Left lung (tissue), 10 donors: ENCODE data around the gene S100A8. TPM values are rescaled to one million over a fixed set of nuclear protein-coding genes. Genes with fewer than 3 reads are reported as not detected.

Source experiments
- ATAC-seq: fragments of 200-7000 bp; cut with Tn5 transposase; one replicate; pipeline ENCODE4 v1.9.1; 2020; ENCODE audit warnings: moderate library complexity
- DNase-seq, 4 donors: peaks; one replicate each; pipeline ENCODE4 v3.0.0-alpha.2; 2013 to 2020
- H3K27ac ChIP-seq, 2 donors: fragments of 200-600 bp; sonication (generic) in 1 of 2; one replicate each; pipeline versions ENCODE4 v1.5.0 to v1.8.0; 2020 to 2021
- H3K27me3 ChIP-seq, 2 donors: fragments of 200-600 bp; sonication (generic) in 1 of 2; one replicate each; pipeline versions ENCODE4 v1.5.0 to v1.8.0; 2020 to 2021
- H3K36me3 ChIP-seq, 2 donors: fragments of 200-600 bp; sonication (generic) in 1 of 2; one replicate each; pipeline versions ENCODE4 v1.5.0 to v1.8.0; 2020 to 2021
- H3K4me1 ChIP-seq, 2 donors: fragments of 200-600 bp; one replicate each; pipeline ENCODE4 v1.8.0; 2021
- H3K4me3 ChIP-seq, 2 donors: fragments of 200-600 bp; sonication (generic) in 1 of 2; one replicate each; pipeline versions ENCODE4 v1.5.0 to v1.8.0; 2020 to 2021; ENCODE audit warnings: mild to moderate bottlenecking in 1 of 2
- H3K9me3 ChIP-seq, 2 donors: fragments of 200-600 bp; sonication (generic) in 1 of 2; one replicate each; pipeline versions ENCODE4 v1.5.0 to v1.8.0; 2020 to 2021
- CTCF ChIP-seq, 2 donors: fragments of 200-600 bp; sonication (generic) in 1 of 2; IDR thresholded peaks; one replicate each; pipeline versions ENCODE4 v1.5.0 to v1.8.0; 2021; ENCODE audit warnings: antibody characterized with exemption in 2 of 2
- intact Hi-C, 2 donors: fragments of 100-400 bp; cut with DNase I; formaldehyde crosslinking; loops; one replicate each; pipeline versions ENCODE4 v1.11.2 to v1.14.2; 2022
- polyA plus RNA-seq, 6 donors: library from polyadenylated mRNA; unstranded; fragments of 120-200 nt; gene quantifications; one replicate each; pipeline ENCODE4 v1.2.1, GENCODE V29; 2013; ENCODE audit not compliant: insufficient read length in 6 of 6
- total RNA-seq, 2 donors: library from RNA; stranded (reverse); fragmentation: NEBNext Ultra II Directional; extraction: Animal tissue kit (Norgen Biotek cat#: 25700); gene quantifications; one replicate each; pipeline ENCODE4 v1.2.1, GENCODE V29; 2021
- donor health status: DM: no; HTN: yes; CAD: no.
- donor health status: DM: no; HTN: no; CAD: no.

S100A8 gene
- total and polyA plus RNA-seq, 8 donors = 10.2 to 1,365 (median 26.2) TPM

- Histone ChIP-seq H3K4me3 (peak within 1 kb of the TSS in 1 of 2 donors; percentile 58), H3K9me3 (no peaks in the 10 kb centered on the region), H3K27ac (peak within 1 kb of the TSS; percentile 57 to 94), H3K36me3 (peaks cover 0 to 26% of the 10 kb centered on the region in 2 donors), H3K27me3 (no peaks in the 10 kb centered on the region), H3K4me1 (peaks cover 0 to 58% of the 10 kb centered on the region in 2 donors)
- ATAC-seq = peak; percentile 9
- no peak for TF ChIP-seq CTCF (IDR thresholded peaks at IDR 0.05)
- no peak for DNase-seq
- intact Hi-C loops = loop anchor here in 1 of 2 donors (2.0 kb wide), 1 partner anchor 137 kb away; no protein-coding TSS in a partner anchor
These were observed 32.8 kb downstream of the S100A8 start, which contains the start of gene S100A9 for GRCh38 chr1:153357853-153358690. TSS of gene S100A9 (plus strand) at chr1:153357854. CDS start at chr1:153358284, 430 bp downstream.

- Histone ChIP-seq H3K27ac (peak overlapping the region; percentile 57 to 94), H3K9me3 (no peaks in the 10 kb centered on the region), H3K27me3 (no peaks in the 10 kb centered on the region), H3K4me1 (peaks cover 0 to 53% of the 10 kb centered on the region in 2 donors), H3K4me3 (peak overlapping the region in 1 of 2 donors; percentile 58), H3K36me3 (peaks cover 0 to 26% of the 10 kb centered on the region in 2 donors)
- DNase-seq (peak in 2 of 4 donors; percentile 87 to 94), ATAC-seq (peak; percentile 85)
- intact Hi-C loops = loop anchor here in 1 of 2 donors (2.0 kb wide), 1 partner anchor 138 kb away; no protein-coding TSS in a partner anchor
- TF ChIP-seq CTCF (IDR thresholded peaks at IDR 0.05) = no peak
These were observed 33.6 kb downstream of the S100A8 start for GRCh38 chr1:153357076-153357852.

GRCh38 chr1:153356392-153357075, 34.3 kb downstream of the S100A8 start:
- Histone ChIP-seq H3K4me3 (peak overlapping the region in 1 of 2 donors; percentile 58), H3K27ac (peak overlapping the region in 1 of 2 donors; percentile 94), H3K36me3 (peaks cover 0 to 26% of the 10 kb centered on the region in 2 donors), H3K27me3 (peaks cover 0 to 7% of the 10 kb centered on the region in 2 donors), H3K4me1 (peaks cover 0 to 48% of the 10 kb centered on the region in 2 donors), H3K9me3 (no peaks in the 10 kb centered on the region)
- DNase-seq (no peak), ATAC-seq (no peak)
- no peak for TF ChIP-seq CTCF (IDR thresholded peaks at IDR 0.05)
- intact Hi-C loops = loop anchor here in 1 of 2 donors (2.0 kb wide), 1 partner anchor 138 kb away; no protein-coding TSS in a partner anchor

GRCh38 chr1:153355445-153356071, 35.3 kb downstream of the S100A8 start:
- TF ChIP-seq CTCF (IDR thresholded peaks at IDR 0.05) = peak; percentile 30 to 54
- Histone ChIP-seq H3K36me3 (peaks cover 0 to 22% of the 10 kb centered on the region in 2 donors), H3K27ac (peak overlapping the region in 1 of 2 donors; percentile 94), H3K9me3 (no peaks in the 10 kb centered on the region), H3K4me3 (no peak overlapping the region), H3K4me1 (peaks cover 0 to 39% of the 10 kb centered on the region in 2 donors), H3K27me3 (peaks cover 6 to 16% of the 10 kb centered on the region in 2 donors)
- DNase-seq = peak in 2 of 4 donors; percentile 80 to 95
- intact Hi-C loops = loop anchor here in 1 of 2 donors (2.0 kb wide), 1 partner anchor 139 kb away; no protein-coding TSS in a partner anchor
- peak; percentile 79 for ATAC-seq
